GM19043 (cell line): ENCODE measurements around the gene VPS54.

ENCODE experiments used
- ATAC-seq: cut with Tn5 transposase; IDR thresholded peaks from one replicate; pipeline ENCODE4 v1.9.1; 2021; ENCODE audit warnings: low read depth; ENCODE audit not compliant: unreplicated experiment

Gene VPS54

GRCh38 chr2:63875131-63875527 is 144.1 kb downstream of the VPS54 start:
- ATAC-seq = no peak

- ATAC-seq = no peak
Observed at GRCh38 chr2:63874204-63875130, 144.8 kb downstream of the VPS54 start.

- no peak for ATAC-seq
Observed at GRCh38 chr2:63872571-63873328, 146.5 kb downstream of the VPS54 start.

GRCh38 chr2:63871864-63872263 is 147.4 kb downstream of the VPS54 start:
- ATAC-seq = no peak

DNA sequence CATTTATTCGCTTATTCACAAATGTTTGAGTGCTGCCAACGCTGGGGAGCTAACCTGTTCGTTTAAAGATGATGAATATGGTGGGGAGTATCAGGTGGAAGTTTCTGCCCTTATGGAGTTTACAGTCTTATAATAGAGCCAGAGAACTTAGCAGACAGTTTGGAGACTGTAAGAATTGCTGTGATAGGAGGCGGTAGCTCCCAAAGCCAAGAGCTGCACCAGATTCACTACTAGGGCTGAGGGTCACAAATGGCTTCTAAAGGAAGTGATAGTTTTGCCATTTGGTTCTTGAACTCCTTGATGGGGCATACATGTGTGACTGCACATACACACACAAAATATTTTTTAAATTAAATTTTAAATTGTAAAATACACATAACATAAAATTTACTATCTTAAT is 148.5 kb downstream of the VPS54 start:
- no peak for ATAC-seq

DNA sequence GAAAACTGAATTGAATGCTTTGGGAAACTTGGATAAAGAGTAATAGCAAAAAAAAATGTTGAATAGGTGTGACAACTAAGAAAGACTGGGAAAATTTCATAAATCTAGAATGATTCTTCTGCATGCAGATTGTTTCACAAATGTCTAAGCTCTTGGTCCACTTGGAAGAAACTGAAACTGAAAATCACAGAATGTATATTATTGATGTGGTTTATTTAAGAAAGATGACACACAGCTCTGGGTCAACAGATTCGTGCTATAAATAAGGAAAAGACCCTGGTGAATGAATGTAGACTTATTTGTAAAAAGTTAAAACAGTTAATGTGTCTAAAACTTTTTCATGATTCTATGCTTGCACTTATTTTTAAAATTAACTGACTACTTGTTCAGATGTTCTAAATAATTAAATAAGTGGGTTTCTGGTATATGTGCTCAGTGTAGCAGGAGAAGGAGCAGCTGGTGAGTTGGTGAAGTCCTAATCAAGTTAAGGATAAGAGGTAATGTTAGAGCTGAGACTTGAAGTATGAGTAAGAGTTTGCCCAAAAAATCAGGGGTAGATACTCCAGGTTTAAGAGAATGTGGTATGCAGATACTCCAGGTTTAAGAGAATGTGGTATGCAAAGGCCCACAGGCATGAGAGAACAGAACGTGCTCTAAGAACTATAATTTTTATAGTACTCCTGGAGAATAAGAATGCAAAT is 153.1 kb downstream of the VPS54 start:
- ATAC-seq = peak; percentile 51

GRCh38 chr2:63865159-63865799 is 153.9 kb downstream of the VPS54 start:
- no peak for ATAC-seq

DNA sequence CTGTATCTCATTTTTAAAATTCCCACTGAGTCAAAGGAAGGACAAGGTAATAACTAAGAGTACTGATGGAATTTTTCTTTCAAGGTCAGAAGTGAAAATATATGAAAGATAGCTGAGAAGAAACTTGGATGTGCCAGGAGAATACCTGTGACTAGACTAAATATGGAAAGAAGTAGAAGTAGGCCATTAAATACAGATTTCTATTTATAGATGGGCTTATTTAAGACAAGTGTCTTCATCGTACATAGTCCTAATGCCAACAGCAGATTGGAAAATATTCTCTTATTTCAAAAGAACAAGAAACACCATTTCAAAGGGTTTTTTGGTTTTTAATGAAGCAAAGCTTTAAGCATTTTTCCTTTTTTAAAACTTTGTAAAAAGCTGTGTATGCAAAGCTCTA is 155.5 kb downstream of the VPS54 start:
- no peak for ATAC-seq

GRCh38 chr2:63862806-63863205 is 156.4 kb downstream of the VPS54 start:
- no peak for ATAC-seq

GRCh38 chr2:63861220-63861822 is 157.9 kb downstream of the VPS54 start:
- ATAC-seq = no peak

DNA sequence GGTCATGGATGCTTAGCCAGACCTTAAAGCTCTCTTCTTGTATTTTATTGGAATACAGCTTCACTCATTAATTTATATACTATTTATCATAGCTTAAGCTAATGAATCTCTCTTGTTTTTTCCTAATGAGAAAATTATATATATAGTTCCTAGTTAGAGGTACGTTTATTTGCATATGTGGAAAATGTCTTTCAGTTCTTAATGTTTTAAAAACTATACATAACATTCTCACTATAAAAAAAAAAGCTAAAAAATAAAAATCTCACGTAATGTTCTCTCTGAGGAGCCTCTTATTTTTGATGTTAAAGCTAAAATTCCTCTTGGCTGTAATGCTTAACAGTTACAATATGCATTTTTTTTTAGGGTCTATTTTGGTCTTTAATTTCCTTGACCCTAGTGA is 160.9 kb downstream of the VPS54 start:
- no peak for ATAC-seq

GRCh38 chr2:63856303-63856603 is 163.0 kb downstream of the VPS54 start:
- no peak for ATAC-seq

DNA sequence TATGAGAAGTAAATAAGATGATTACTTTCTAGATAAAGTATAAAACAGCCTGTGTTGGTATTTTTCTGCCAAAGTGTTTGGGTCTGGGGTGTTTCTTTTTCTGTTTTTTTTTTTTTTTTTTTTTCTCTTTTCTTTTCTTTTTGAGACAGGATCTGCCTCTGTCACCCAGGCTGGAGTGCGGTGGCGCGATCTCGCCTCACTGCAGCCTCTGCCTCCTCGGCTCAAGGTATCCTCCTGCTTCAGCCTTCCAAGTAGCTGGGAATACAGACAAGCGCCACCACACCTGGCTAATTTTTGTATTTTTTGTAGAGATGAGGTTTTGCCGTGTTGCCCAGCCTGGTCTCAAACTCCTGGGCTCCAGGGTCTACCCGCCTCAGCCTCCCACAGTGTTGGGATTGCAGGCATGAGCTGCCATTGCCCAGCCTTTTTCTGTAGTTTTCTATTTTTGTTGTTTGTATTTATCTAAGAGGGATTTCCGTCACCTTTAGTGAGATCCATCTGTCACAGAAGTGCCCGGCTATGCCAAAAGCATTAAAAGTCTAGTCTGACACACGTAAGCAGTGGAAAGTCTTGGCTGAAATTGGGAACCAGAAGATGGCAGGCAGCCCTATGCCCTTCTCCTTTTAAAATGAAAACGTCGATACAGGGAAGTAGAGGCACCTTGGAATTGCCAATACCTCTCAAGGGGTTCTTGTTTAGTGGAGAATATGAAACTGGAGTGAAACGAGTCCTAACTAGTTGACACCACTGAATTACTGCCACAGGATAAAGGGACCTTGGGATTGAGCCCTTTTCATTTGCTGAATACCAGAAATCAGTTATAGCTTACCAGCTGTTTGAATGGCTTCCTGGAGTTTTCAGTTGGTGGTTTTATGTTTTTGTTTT is 163.6 kb downstream of the VPS54 start:
- ATAC-seq = no peak

GRCh38 chr2:63853527-63854310 is 165.5 kb downstream of the VPS54 start:
- no peak for ATAC-seq

- no peak for ATAC-seq
Observed at GRCh38 chr2:63851691-63852311, 167.4 kb downstream of the VPS54 start.

- ATAC-seq = no peak
Observed at GRCh38 chr2:63850649-63851048, 168.6 kb downstream of the VPS54 start.

GRCh38 chr2:63850204-63850571 is 169.0 kb downstream of the VPS54 start:
- no peak for ATAC-seq
